ENCODE results near the gene WDR86. TPM values are rescaled to one million over a fixed set of nuclear protein-coding genes. Genes with fewer than 3 reads are reported as not detected.

The WDR86 gene
- polyA plus RNA-seq, 1 donor (not counting 4 experiments of a cell fraction or from before 2014, with no cell fraction given), result not detected

DNA sequence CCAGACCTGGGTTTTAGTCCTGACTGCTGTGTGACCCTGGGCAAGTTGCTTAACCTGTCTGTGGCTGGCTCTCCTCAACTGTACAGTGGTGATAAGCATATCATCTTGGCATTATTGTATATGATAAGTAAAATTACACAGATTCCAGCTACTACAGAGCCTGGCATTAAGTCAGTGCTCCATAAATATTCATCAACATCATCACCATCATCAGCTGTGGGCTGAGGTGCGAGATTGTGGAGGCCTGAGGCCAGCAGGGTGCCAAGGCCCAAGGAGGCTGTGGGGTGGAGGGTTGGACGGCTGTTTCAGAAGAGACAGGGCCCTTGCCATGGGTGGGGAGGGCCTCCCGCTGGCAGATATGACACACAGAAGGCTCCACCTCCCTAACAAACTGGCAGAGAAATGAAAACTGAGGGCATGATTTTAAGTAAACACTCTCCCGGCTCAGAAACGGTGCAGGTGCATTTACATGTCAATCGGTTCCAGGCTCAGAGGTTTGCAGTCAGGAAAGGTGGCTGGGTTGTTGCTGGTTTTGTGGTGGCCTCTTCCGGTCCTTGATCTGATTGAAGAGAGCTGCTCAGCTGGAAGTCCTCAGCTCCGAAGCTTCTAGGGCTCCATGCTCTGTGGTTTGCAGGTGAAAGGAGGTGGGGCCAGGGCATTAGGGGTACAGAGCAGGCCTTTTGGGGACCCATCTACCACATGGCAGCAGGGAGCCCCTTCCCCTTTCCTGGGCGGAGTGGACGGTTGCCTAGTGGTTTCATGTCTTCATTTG lies 19.9 kb upstream of the WDR86 start:
- no peak overlapping the region for H2AFZ ChIP-seq (ENCODE audit: control insufficient read depth, low read length)
- no peak overlapping the region for H3K9ac ChIP-seq (ENCODE audit: control insufficient read depth, extremely low read depth, insufficient read depth, low read length)
- no peak overlapping the region for H3K27ac ChIP-seq (ENCODE audit: control insufficient read depth, insufficient read depth, low read length)

DNA sequence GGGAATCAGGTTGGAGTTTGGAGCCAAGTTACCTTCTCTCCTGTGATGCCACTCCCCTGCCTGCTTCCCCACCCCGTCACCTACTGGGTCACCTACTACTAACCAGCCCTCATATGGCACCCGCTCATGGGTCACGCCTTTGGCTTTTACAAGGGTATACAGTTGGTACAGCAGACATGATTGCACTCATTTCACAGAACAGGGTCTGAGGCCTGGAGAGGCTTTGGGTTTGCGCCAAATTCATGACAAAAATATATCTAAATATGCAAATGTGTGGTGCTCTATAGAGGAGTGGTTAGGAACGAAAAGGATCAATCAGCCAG lies 19.4 kb upstream of the WDR86 start:
- Histone ChIP-seq H3K36me3 (ENCODE audit: control insufficient read depth in 2 of 2, extremely low read depth in 1 of 2, insufficient read depth in 2 of 2, low read length in 2 of 2) (no peaks in the 10 kb centered on the region), H2AFZ (ENCODE audit: control insufficient read depth, low read length) (no peak overlapping the region), H3K4me2 (ENCODE audit: control insufficient read depth, extremely low read depth, insufficient read depth, low read depth, low read length) (no peak overlapping the region), H3K79me2 (ENCODE audit: control insufficient read depth, insufficient read depth, low read length) (no peaks in the 10 kb centered on the region), H3K27ac (ENCODE audit: control insufficient read depth, insufficient read depth, low read length) (no peak overlapping the region), H3K4me3 (ENCODE audit: control insufficient read depth in 2 of 3, extremely low read depth in 1 of 3, insufficient read depth in 2 of 3, low read depth in 1 of 3, low read length in 3 of 3) (no peak overlapping the region), H3K4me1 (ENCODE audit: control insufficient read depth, extremely low read depth, insufficient read depth, low read length) (peaks cover 13% of the 10 kb centered on the region), H3K27me3 (ENCODE audit: control insufficient read depth, extremely low read depth, insufficient read depth, low read length) (peaks cover 5% of the 10 kb centered on the region), H4K20me1 (ENCODE audit: control insufficient read depth, extremely low read depth, insufficient read depth, low read length) (no peaks in the 10 kb centered on the region), H3K9ac (ENCODE audit: control insufficient read depth, extremely low read depth, insufficient read depth, low read length) (no peak overlapping the region), H3K9me1 (ENCODE audit: control insufficient read depth, extremely low read depth, insufficient read depth, low read length) (no peaks in the 10 kb centered on the region), H3K9me3 (ENCODE audit: control insufficient read depth, low read depth, low read length) (no peaks in the 10 kb centered on the region)
- no peak for DNase-seq (ENCODE audit: low read depth, low spot score)
- no peak for TF ChIP-seq EZH2 (IDR thresholded peaks at IDR 0.05; ENCODE audit: low read length)
- TF ChIP-seq, protein P1, sequence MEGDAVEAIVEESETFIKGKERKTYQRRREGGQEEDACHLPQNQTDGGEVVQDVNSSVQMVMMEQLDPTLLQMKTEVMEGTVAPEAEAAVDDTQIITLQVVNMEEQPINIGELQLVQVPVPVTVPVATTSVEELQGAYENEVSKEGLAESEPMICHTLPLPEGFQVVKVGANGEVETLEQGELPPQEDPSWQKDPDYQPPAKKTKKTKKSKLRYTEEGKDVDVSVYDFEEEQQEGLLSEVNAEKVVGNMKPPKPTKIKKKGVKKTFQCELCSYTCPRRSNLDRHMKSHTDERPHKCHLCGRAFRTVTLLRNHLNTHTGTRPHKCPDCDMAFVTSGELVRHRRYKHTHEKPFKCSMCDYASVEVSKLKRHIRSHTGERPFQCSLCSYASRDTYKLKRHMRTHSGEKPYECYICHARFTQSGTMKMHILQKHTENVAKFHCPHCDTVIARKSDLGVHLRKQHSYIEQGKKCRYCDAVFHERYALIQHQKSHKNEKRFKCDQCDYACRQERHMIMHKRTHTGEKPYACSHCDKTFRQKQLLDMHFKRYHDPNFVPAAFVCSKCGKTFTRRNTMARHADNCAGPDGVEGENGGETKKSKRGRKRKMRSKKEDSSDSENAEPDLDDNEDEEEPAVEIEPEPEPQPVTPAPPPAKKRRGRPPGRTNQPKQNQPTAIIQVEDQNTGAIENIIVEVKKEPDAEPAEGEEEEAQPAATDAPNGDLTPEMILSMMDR (optimal IDR thresholded peaks at IDR 0.05 in 1 of 3, IDR thresholded peaks at IDR 0.05 in 1 of 3, conservative IDR thresholded peaks at IDR 0.05 in 1 of 3; ENCODE audit: extremely low read depth in 1 of 3, insufficient read depth in 2 of 3, low read length in 3 of 3), result no peak
- dilution Hi-C loops (cut with MboI; ENCODE audit: extremely low pct_ligation_motif_present, low sequenced_read_pairs), result no loop called here
- no peak for FAIRE-seq

More for the DNA sequence above, 19.9 kb upstream of the WDR86 start:
- no peaks in the 10 kb centered on the region for H4K20me1 ChIP-seq (ENCODE audit: control insufficient read depth, extremely low read depth, insufficient read depth, low read length)
- no peak overlapping the region for H3K4me3 ChIP-seq (ENCODE audit: control insufficient read depth in 2 of 3, extremely low read depth in 1 of 3, insufficient read depth in 2 of 3, low read depth in 1 of 3, low read length in 3 of 3)
- no peak overlapping the region for H3K4me2 ChIP-seq (ENCODE audit: control insufficient read depth, extremely low read depth, insufficient read depth, low read depth, low read length)
- peaks cover 13% of the 10 kb centered on the region for H3K4me1 ChIP-seq (ENCODE audit: control insufficient read depth, extremely low read depth, insufficient read depth, low read length)
- H3K27me3 ChIP-seq (ENCODE audit: control insufficient read depth, extremely low read depth, insufficient read depth, low read length), result peaks cover 5% of the 10 kb centered on the region
- H3K79me2 ChIP-seq (ENCODE audit: control insufficient read depth, insufficient read depth, low read length), result no peaks in the 10 kb centered on the region
- TF ChIP-seq, protein P1 (optimal IDR thresholded peaks at IDR 0.05 in 1 of 3, IDR thresholded peaks at IDR 0.05 in 1 of 3, conservative IDR thresholded peaks at IDR 0.05 in 1 of 3; ENCODE audit: extremely low read depth in 1 of 3, insufficient read depth in 2 of 3, low read length in 3 of 3), result no peak
- TF ChIP-seq EZH2 (IDR thresholded peaks at IDR 0.05; ENCODE audit: low read length), result no peak
- H3K9me3 ChIP-seq (ENCODE audit: control insufficient read depth, low read depth, low read length), result no peaks in the 10 kb centered on the region
- H3K9me1 ChIP-seq (ENCODE audit: control insufficient read depth, extremely low read depth, insufficient read depth, low read length), result no peaks in the 10 kb centered on the region
- FAIRE-seq (no peak), DNase-seq (ENCODE audit: low read depth, low spot score) (no peak)
- no peaks in the 10 kb centered on the region for H3K36me3 ChIP-seq (ENCODE audit: control insufficient read depth in 2 of 2, extremely low read depth in 1 of 2, insufficient read depth in 2 of 2, low read length in 2 of 2)
- dilution Hi-C loops (cut with MboI; ENCODE audit: extremely low pct_ligation_motif_present, low sequenced_read_pairs), result no loop called here
